K562 (cell line): Measurements from ENCODE around the gene POLR3G. TPM values are rescaled to one million over a fixed set of nuclear protein-coding genes. Genes with fewer than 3 reads are reported as not detected.
A peak's percentile ranks its signal among the peaks of the same experiment; 100 is the strongest.

Experiments used
- BCOR ChIP-seq: fragments of 450-650 bp; IDR thresholded peaks from 2 replicates; pipeline ENCODE4 v1.6.1; 2016
- CREBBP ChIP-seq: IDR thresholded peaks from one replicate; pipeline ENCODE4 v1.6.1; 2012; ENCODE audit warnings: low read depth, mild to moderate bottlenecking, control low read depth, inconsistent platforms, low read length
- CXXC5 ChIP-seq: fragments of 250-450 bp; sonication (Bioruptor Pico); IDR thresholded peaks from 2 replicates; pipeline ENCODE4 v1.8.0; 2022; ENCODE audit warnings: inconsistent platforms, mild to moderate bottlenecking, moderate library complexity
- ELF1 ChIP-seq: fragments of 200-800 bp; sonication (Bioruptor generic); IDR thresholded peaks from 2 replicates; pipeline ENCODE4 v1.6.1; 2016; ENCODE audit warnings: missing genetic modification characterization, missing compliant biosample characterization
- FOXJ2 ChIP-seq: fragments of 200-800 bp; sonication (Bioruptor generic); IDR thresholded peaks from 2 replicates; pipeline ENCODE4 v1.6.1; 2016; ENCODE audit warnings: missing genetic modification characterization, missing compliant biosample characterization
- GATAD2B ChIP-seq: fragments of 450-650 bp; IDR thresholded peaks from 2 replicates; pipeline ENCODE4 v1.6.1; 2017; ENCODE audit warnings: mild to moderate bottlenecking, borderline replicate concordance
- KDM4B ChIP-seq, 2 experiments: fragments of 450-650 bp in 1 of 2; sonication (generic) in 1 of 2; IDR thresholded peaks; 2 replicates each; pipeline ENCODE4 v1.6.1; 2016 to 2017; ENCODE audit warnings: borderline replicate concordance in 2 of 2, antibody characterized with exemption in 1 of 2, low read depth in 1 of 2, mild to moderate bottlenecking in 1 of 2
- L3MBTL2 ChIP-seq: fragments of 450-650 bp; IDR thresholded peaks from 2 replicates; pipeline ENCODE4 v1.6.1; 2016; ENCODE audit warnings: mild to moderate bottlenecking, moderate library complexity
- MAX ChIP-seq: sonication (generic); formaldehyde crosslinking; IDR thresholded peaks from 2 replicates; pipeline ENCODE4 v1.9.0; 2022; ENCODE audit warnings: mild to moderate bottlenecking, missing genetic modification reagents
- MCM7 ChIP-seq, 2 experiments: fragments of 450-650 bp; IDR thresholded peaks; 2 replicates each; pipeline ENCODE4 v1.6.1; 2016 to 2018
- MTA3 ChIP-seq: fragments of 450-650 bp; formaldehyde crosslinking; IDR thresholded peaks from 2 replicates; pipeline ENCODE4 v1.6.1; 2017; ENCODE audit warnings: mild to moderate bottlenecking, borderline replicate concordance
- NR1H2 ChIP-seq: sonication (generic); formaldehyde crosslinking; IDR thresholded peaks from 2 replicates; pipeline ENCODE4 v1.4.0; 2020; ENCODE audit warnings: mild to moderate bottlenecking, missing genetic modification reagents
- NR4A1 ChIP-seq, 2 experiments: fragments of 250-450 bp in 1 of 2; fragments of 450-650 bp in 1 of 2; sonication (Bioruptor Pico) in 1 of 2; IDR thresholded peaks; 2 replicates each; pipeline versions ENCODE4 v1.4.0 to v1.6.1; 2016 to 2020; ENCODE audit warnings: mild to moderate bottlenecking in 2 of 2, missing compliant biosample characterization in 1 of 2, missing genetic modification characterization in 1 of 2, moderate library complexity in 1 of 2
- PHF21A ChIP-seq: fragments of 450-650 bp; IDR thresholded peaks from 2 replicates; pipeline ENCODE4 v1.6.1; 2017; ENCODE audit warnings: low read depth, borderline replicate concordance
- PHTF2 ChIP-seq: fragments of 250-450 bp; sonication (Bioruptor Pico); IDR thresholded peaks from 2 replicates; pipeline ENCODE4 v1.5.0; 2021; ENCODE audit warnings: mild to moderate bottlenecking
- PML ChIP-seq: IDR thresholded peaks from 2 replicates; pipeline ENCODE4 v1.6.1; 2012; ENCODE audit warnings: low read length, inconsistent platforms
- SETDB1 ChIP-seq: IDR thresholded peaks from one replicate; pipeline ENCODE4 v1.6.1; 2012; ENCODE audit warnings: low read length, control low read depth, inconsistent platforms
- SMARCE1 ChIP-seq: fragments of 450-650 bp; IDR thresholded peaks from 2 replicates; pipeline ENCODE4 v1.7.1; 2016; ENCODE audit warnings: mild to moderate bottlenecking
- SREBF1 ChIP-seq: fragments of 150-350 bp; IDR thresholded peaks from 2 replicates; pipeline ENCODE4 v1.6.1; 2014; ENCODE audit warnings: antibody characterized with exemption, low read depth, low read length, borderline replicate concordance
- TBL1XR1 ChIP-seq, 2 experiments: IDR thresholded peaks; 2 replicates each; pipeline ENCODE4 v1.6.1; 2012; ENCODE audit warnings: improper control_type of control experiment in 2 of 2, low read length in 2 of 2, mild to moderate bottlenecking in 1 of 2
- ZBTB7A ChIP-seq: IDR thresholded peaks from 2 replicates; pipeline ENCODE4 v1.6.1; 2011; ENCODE audit warnings: low read depth, mild to moderate bottlenecking, low read length, moderate library complexity, borderline replicate concordance; ENCODE audit not compliant: control insufficient read depth
- ZNF175 ChIP-seq: fragments of 200-800 bp; sonication (Bioruptor generic); IDR thresholded peaks from 2 replicates; pipeline ENCODE4 v1.6.1; 2016; ENCODE audit warnings: low read depth, mild to moderate bottlenecking, missing genetic modification characterization, missing compliant biosample characterization
- ZNF354B ChIP-seq: fragments of 250-450 bp; sonication (Bioruptor Pico); IDR thresholded peaks from 2 replicates; pipeline ENCODE4 v1.4.0; 2020
- ZNF431 ChIP-seq: sonication (generic); formaldehyde crosslinking; IDR thresholded peaks from 2 replicates; pipeline ENCODE4 v1.8.0; 2022; ENCODE audit warnings: mild to moderate bottlenecking, missing genetic modification reagents
- ZNF445 ChIP-seq: fragments of 250-450 bp; sonication (Bioruptor Pico); IDR thresholded peaks from 2 replicates; pipeline ENCODE4 v1.4.0; 2020; ENCODE audit warnings: low read depth, mild to moderate bottlenecking, moderate library complexity
- ZNF696 ChIP-seq: fragments of 250-450 bp; sonication (Bioruptor Pico); conservative IDR thresholded peaks from 2 replicates; pipeline ENCODE4 v1.4.0; 2020; ENCODE audit warnings: mild to moderate bottlenecking, moderate library complexity
- polyA plus RNA-seq, 8 experiments: library from polyadenylated mRNA; depleted of rRNA in 4 of 8; stranded (reverse) in 5 of 8; unstranded in 3 of 8; fragments of >200 nt; fragmentation: Nextera tagmentation in 2 of 8; fragmentation: Illumina TruSeq in 1 of 8; extraction: Ambion mirVana in 2 of 8; extraction: Trizol in 1 of 8; gene quantifications; 2 replicates each; pipeline versions ENCODE4 v1.2.1 to v1.2.3, GENCODE V29; 2011 to 2014; ENCODE audit warnings: inconsistent platforms in 1 of 8, missing spikeins in 1 of 8
- total RNA-seq, 7 experiments: library from RNA; depleted of rRNA in 6 of 7; stranded (reverse); fragments of >200 nt in 6 of 7; fragmentation: Illumina TruSeq in 2 of 7; extraction: Trizol in 2 of 7; gene quantifications; 2 replicates each; pipeline versions ENCODE4 v1.2.1 to v1.2.3, GENCODE V29; 2011 to 2021; ENCODE audit warnings: low replicate concordance in 1 of 7
- TF ChIP-seq, protein P1 (sequence below): fragments of 450-650 bp; conservative IDR thresholded peaks from 2 replicates; pipeline ENCODE4 v1.6.1; 2016; ENCODE audit warnings: missing genetic modification characterization, low read depth, mild to moderate bottlenecking, missing compliant biosample characterization, moderate library complexity
- TF ChIP-seq, protein P2 (sequence below): IDR thresholded peaks from 2 replicates; pipeline ENCODE4 v1.6.1; 2016; ENCODE audit warnings: missing genetic modification characterization, missing compliant biosample characterization

Gene POLR3G
- total and polyA plus RNA-seq, 9 of the 15 experiments (the other 6 are each of a cell fraction or from before 2014, with no cell fraction given), result 39.0 to 111 (median 59.0) TPM

DNA sequence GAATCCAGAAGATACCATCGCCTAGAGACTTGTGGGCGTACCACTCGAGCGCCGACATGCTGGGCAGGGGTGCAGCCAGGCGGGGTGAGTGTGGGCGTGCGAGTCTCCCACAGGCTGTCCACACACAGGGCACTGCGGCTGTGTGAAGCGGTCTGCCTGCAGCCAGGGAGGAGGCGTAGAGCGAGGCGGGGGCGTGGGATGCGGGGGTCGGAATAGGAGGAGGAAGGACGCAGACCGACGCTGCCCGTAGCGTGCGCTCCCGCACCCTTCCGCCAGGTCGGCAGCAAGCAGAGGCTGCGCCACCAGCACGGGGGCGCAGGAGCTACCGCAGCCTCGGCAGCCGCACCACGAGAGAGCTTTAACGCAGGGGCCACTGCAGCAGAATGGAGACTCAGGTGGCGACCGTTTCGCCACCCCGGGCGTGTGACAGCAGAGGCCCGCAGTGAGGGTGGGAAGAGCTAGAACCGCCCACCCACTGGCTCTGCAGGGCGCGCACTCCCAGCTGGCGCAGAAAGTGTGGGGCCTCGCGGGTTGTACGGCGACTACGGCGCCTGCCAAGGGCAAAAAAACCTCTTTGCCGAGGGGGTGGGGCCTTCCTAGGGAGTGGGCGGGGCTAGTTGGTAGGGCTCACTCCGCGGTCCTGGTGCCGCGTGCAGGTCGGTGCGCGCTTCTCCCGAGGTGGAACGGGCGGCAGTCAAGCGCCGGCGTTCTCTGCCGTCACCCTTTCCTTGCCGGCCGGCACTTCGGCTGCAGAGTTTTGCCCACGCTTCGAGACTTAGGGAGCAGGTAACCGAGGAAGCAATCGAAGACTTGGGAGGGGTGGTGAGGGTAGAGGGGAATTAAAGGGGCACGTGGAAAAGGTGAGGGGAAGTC, at the start of gene POLR3G, which contains the start of gene MBLAC2 (continued):
- TF ChIP-seq KDM4B (IDR thresholded peaks at IDR 0.05; ENCODE audit: borderline replicate concordance in 2 of 2, low read depth in 1 of 2), result no peak
- TF ChIP-seq, protein P1, sequence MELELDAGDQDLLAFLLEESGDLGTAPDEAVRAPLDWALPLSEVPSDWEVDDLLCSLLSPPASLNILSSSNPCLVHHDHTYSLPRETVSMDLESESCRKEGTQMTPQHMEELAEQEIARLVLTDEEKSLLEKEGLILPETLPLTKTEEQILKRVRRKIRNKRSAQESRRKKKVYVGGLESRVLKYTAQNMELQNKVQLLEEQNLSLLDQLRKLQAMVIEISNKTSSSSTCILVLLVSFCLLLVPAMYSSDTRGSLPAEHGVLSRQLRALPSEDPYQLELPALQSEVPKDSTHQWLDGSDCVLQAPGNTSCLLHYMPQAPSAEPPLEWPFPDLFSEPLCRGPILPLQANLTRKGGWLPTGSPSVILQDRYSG (tag), result no peak
- TF ChIP-seq SETDB1, result no peak
- TF ChIP-seq SMARCE1, result no peak; the same call in 1 of the 2 replicates
- no peak for TF ChIP-seq PHTF2 (CRISPR knock-in tag)
- TF ChIP-seq ZNF354B (CRISPR knock-in tag), result no peak
- peak; percentile 93 for TF ChIP-seq L3MBTL2
- TF ChIP-seq PHF21A, result peak; percentile 46; the same call in 1 of the 2 replicates
- no peak for TF ChIP-seq ZNF175
- no peak for TF ChIP-seq MCM7 (IDR thresholded peaks at IDR 0.05)
- peak; percentile 74; the same call in 1 of the 2 replicates for TF ChIP-seq BCOR
- TF ChIP-seq FOXJ2 (tag), result no peak
- TF ChIP-seq TBL1XR1 (IDR thresholded peaks at IDR 0.05; ENCODE audit: low read length in 2 of 2), result no peak
- TF ChIP-seq NR1H2 (CRISPR knock-in tag), result 0 out of 2 replicates have a peak, but pooled peaks have one; percentile 76
- peak; percentile 41; the same call in 1 of the 2 replicates for TF ChIP-seq PML
- TF ChIP-seq ZNF431 (CRISPR knock-in tag), result no peak; the same call in 1 of the 2 replicates
- TF ChIP-seq ELF1 (tag), result no peak
- TF ChIP-seq CXXC5 (CRISPR knock-in tag), result peak; percentile 91
- TF ChIP-seq ZNF696 (CRISPR knock-in tag), result no peak
- TF ChIP-seq, protein P2, sequence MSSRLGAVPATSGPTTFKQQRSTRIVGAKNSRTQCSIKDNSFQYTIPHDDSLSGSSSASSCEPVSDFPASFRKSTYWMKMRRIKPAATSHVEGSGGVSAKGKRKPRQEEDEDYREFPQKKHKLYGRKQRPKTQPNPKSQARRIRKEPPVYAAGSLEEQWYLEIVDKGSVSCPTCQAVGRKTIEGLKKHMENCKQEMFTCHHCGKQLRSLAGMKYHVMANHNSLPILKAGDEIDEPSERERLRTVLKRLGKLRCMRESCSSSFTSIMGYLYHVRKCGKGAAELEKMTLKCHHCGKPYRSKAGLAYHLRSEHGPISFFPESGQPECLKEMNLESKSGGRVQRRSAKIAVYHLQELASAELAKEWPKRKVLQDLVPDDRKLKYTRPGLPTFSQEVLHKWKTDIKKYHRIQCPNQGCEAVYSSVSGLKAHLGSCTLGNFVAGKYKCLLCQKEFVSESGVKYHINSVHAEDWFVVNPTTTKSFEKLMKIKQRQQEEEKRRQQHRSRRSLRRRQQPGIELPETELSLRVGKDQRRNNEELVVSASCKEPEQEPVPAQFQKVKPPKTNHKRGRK (tag), result no peak
- no peak for TF ChIP-seq CREBBP
- TF ChIP-seq GATAD2B, result no peak
- TF ChIP-seq ZNF445, result no peak
- no peak for TF ChIP-seq SREBF1
- TF ChIP-seq ZBTB7A, result peak; percentile 55
- TF ChIP-seq NR4A1 (CRISPR knock-in tag; IDR thresholded peaks at IDR 0.05), result no peak
- no peak for TF ChIP-seq NR4A1 (tag; IDR thresholded peaks at IDR 0.05)
- peak; percentile 99 for TF ChIP-seq MTA3
- peak; percentile 92 for TF ChIP-seq MAX
